Body of pancreas (tissue), 4 donors: Measurements from ENCODE around the gene FAM136A. TPM values are rescaled to one million over a fixed set of nuclear protein-coding genes. Genes with fewer than 3 reads are reported as not detected.
A peak's percentile ranks its signal among the peaks of the same experiment; 100 is the strongest.

Source experiments
- ATAC-seq: fragments of 150-250 bp; one replicate; pipeline ENCODE4 v1.9.1; 2016
- DNase-seq, 4 donors: peaks; one replicate each; pipeline ENCODE4 v3.0.0-alpha.2; 2019
- H3K27ac ChIP-seq, 4 donors: fragments of 200-600 bp; sonication (generic); 1 replicate in 3 of 4; 2 replicates in 1 of 4; pipeline versions ENCODE4 v1.5.1 to v1.6.1; 2016 to 2019; ENCODE audit warnings: mild to moderate bottlenecking in 1 of 4, mixed read lengths in 1 of 4, moderate library complexity in 1 of 4
- H3K27me3 ChIP-seq, 2 donors: fragments of 200-600 bp; sonication (generic); one replicate each; pipeline ENCODE4 v1.6.0; 2016; ENCODE audit warnings: mild to moderate bottlenecking in 1 of 2
- H3K36me3 ChIP-seq, 2 donors: fragments of 200-600 bp; sonication (generic); replicated peaks in 1 of 2; 2 replicates each; pipeline ENCODE4 v1.5.1; 2016; ENCODE audit warnings: low read depth in 2 of 2; ENCODE audit not compliant: insufficient read depth in 1 of 2
- H3K4me1 ChIP-seq: fragments of 200-600 bp; sonication (generic); one replicate; pipeline ENCODE4 v1.6.0; 2016
- H3K4me3 ChIP-seq, 2 donors: fragments of 200-600 bp; sonication (generic); 1 replicate in 1 of 2; 2 replicates in 1 of 2; pipeline ENCODE4 v1.5.1; 2016 to 2019
- H3K9me3 ChIP-seq, 3 donors: fragments of 200-600 bp; sonication (generic); 1 replicate in 2 of 3; 2 replicates in 1 of 3; pipeline ENCODE4 v1.5.1; 2016
- POLR2A ChIP-seq, 3 donors: fragments of 450-650 bp; IDR thresholded peaks; one replicate each; pipeline ENCODE4 v1.6.1; 2016; ENCODE audit warnings: antibody characterized with exemption in 3 of 3, mild to moderate bottlenecking in 2 of 3
- WGBS, 2 donors: methylation state at CpG; one replicate each; pipeline ENCODE4 v1.1.5; 2017; 5-methylcytosine and 5-hydroxymethylcytosine counted together
- intact Hi-C: fragments of 100-400 bp; cut with DNase I; formaldehyde crosslinking; loops from one replicate; pipeline ENCODE4 v1.15.1; 2023
- microRNA counts, 2 donors: library from miRNA; unstranded; fragments of <30 nt; microRNA quantifications; one replicate each; lab custom pipeline; 2017
- microRNA-seq, 2 donors: library from miRNA; unstranded; fragments of <30 nt; microRNA quantifications; one replicate each; pipeline ENCODE4, GENCODE V29; 2016; ENCODE audit warnings: borderline number of aligned reads in 2 of 2, borderline replicate concordance in 2 of 2
- small RNA-seq: library from RNA; depleted of rRNA; stranded (forward); fragments of <200 nt; gene quantifications from one replicate; pipeline ENCODE3, GENCODE V24; 2016
- total RNA-seq, 2 donors: library from RNA; depleted of rRNA; stranded (reverse); fragments of >200 nt; gene quantifications; one replicate each; pipeline ENCODE4 v1.1.0, GENCODE V29; 2016
- TF ChIP-seq, protein P1 (sequence below), 7 experiments: fragments of 450-650 bp in 4 of 7; fragments of 200-600 bp in 3 of 7; sonication (generic) in 3 of 7; IDR thresholded peaks; one replicate each; pipeline ENCODE4 v1.5.1; 2016 to 2019; ENCODE audit warnings: antibody characterized with exemption in 7 of 7

Gene FAM136A
- total RNA-seq, 2 donors from 2014 or later, result 44.5 to 47.5 TPM

DNA sequence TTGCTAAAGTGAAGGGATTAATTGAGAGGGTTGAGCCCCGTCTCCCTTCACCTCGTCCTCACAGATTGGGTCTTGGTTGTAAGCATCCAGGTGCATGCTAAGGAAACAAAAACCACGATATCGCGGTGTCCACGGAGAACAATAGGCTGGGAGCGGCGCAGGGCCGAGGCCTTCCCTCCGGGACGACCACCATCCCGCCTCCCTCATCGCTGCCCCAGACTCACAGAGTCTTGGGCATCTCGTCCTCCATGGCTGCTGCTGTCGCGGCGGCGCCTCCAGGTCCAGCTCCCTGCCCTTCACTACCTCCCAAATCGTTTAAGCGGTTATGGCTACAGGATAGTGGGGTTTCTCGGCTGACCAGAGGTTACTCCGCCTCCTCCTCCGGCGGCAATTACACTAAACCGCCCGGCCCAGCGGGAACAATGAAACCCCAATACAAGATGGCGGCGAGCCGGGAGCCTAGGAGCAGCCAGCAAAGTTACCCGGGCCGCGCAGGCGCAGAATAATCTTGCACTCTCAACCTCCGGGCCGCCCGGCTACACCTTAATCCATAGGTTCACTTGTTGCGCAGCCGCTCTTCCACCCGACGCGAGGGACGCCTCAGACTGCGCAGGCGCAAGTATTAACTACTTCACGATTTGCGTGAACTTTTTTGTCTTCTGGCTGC lies 53.6 kb downstream of the FAM136A start, which contains the start of gene TIA1:
TIA1 (minus strand) TSS at position 448 of the 667 bp plus-strand sequence; CDS start at position 250, 198 bp downstream.
- peak; percentile 79 to 93 (median 91) for TF ChIP-seq POLR2A (IDR thresholded peaks at IDR 0.05)
- TF ChIP-seq, protein P1, sequence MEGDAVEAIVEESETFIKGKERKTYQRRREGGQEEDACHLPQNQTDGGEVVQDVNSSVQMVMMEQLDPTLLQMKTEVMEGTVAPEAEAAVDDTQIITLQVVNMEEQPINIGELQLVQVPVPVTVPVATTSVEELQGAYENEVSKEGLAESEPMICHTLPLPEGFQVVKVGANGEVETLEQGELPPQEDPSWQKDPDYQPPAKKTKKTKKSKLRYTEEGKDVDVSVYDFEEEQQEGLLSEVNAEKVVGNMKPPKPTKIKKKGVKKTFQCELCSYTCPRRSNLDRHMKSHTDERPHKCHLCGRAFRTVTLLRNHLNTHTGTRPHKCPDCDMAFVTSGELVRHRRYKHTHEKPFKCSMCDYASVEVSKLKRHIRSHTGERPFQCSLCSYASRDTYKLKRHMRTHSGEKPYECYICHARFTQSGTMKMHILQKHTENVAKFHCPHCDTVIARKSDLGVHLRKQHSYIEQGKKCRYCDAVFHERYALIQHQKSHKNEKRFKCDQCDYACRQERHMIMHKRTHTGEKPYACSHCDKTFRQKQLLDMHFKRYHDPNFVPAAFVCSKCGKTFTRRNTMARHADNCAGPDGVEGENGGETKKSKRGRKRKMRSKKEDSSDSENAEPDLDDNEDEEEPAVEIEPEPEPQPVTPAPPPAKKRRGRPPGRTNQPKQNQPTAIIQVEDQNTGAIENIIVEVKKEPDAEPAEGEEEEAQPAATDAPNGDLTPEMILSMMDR (IDR thresholded peaks at IDR 0.05), result no peak
- ATAC-seq, result peak; percentile 98
- Histone ChIP-seq H3K9me3 (no peaks in the 10 kb centered on the region), H3K27me3 (no peaks in the 10 kb centered on the region), H3K4me3 (peak within 1 kb of the TSS; percentile 72 to 85), H3K36me3 (no peaks in the 10 kb centered on the region), H3K4me1 (peaks cover 31% of the 10 kb centered on the region), H3K27ac (peak within 1 kb of the TSS; percentile 91 to 99 (median 96))
- 0 to 1% methylated on average over 25 to 47 of the region's 47 CpGs for WGBS, 2 donors
- intact Hi-C loops, result no loop called here
- peak; percentile 99 to 100 (median 99) for DNase-seq

DNA sequence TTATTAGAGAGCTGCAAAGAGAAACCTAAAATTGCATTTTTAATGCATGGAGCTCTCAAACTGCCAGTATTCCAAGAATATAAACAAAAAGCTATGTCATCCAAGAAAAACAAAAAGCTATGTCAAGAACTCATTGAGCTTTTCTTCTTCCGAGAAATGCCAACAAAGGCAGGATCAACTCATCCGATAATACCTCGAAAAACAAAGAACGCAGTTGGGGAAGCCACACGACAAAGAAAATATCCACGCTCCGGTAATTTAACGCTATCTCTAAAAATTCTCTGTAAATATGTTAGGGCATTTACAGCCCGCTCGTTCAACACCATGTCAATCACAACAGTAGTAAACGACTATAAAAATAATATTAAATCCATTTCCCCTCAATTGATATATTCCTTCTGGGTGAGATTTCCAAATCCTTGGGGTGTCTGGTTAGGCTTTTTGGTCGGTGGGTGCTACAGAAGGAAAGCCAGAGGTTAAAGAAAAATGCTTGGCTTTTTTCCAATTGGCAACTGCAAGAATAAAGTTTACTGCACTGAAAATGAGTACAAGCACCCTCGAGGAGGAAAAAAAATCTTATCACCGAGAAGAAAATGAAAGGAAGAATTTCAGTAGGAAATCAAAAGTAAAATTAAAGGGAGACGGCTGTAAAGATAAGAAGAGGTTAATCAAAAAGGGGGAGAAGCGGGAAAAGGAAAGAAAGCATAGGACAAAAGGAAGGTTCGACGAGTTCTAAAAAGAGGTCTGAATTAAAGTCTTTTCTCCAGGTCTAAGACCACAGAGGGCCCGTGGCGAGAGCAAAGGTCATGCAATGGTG lies 54.3 kb downstream of the FAM136A start:
- Histone ChIP-seq H3K4me1 (peaks cover 37% of the 10 kb centered on the region), H3K36me3 (no peaks in the 10 kb centered on the region), H3K27me3 (no peaks in the 10 kb centered on the region), H3K9me3 (no peaks in the 10 kb centered on the region), H3K4me3 (peak overlapping the region; percentile 72 to 85), H3K27ac (peak overlapping the region; percentile 91 to 99 (median 96))
- 0 to 1% methylated on average over 20 of the region's 20 CpGs for WGBS, 2 donors
- DNase-seq (no peak), ATAC-seq (no peak)
- TF ChIP-seq, protein P1 (IDR thresholded peaks at IDR 0.05), result no peak
- TF ChIP-seq POLR2A (IDR thresholded peaks at IDR 0.05), result no peak
- intact Hi-C loops, result no loop called here

MicroRNAs encoded within 50 kb of the gene (microRNA counts, 767-probe panel; counts per million panel counts)
- 0 to 736 counts per million in 2 donors for microRNA hsa-miR-1285-3p (lab: Ali Mortazavi, UCI)

Small RNAs within 50 kb of the gene (microRNA-seq; reads per million reads assigned to microRNA genes)
- 0 reads per million in 2 donors for gene MIR1285-2

Small RNAs within 50 kb of the gene (small RNA-seq; reads per million reads assigned to genes)
- gene AC016700.2 (not detected), gene MIR1285-2 (not detected)

Other genes with a start within 250 kb of the FAM136A start
- gene PCBP1, start 214.6 kb downstream of the FAM136A start, total RNA-seq, result 100 to 1,000 TPM in 1 of 2 donors, 10 to 100 TPM in 1; 97.9 to 128 TPM
- 1 to 10 TPM; 6.3 to 7.0 TPM for gene C2orf42, start 111.0 kb downstream of the FAM136A start, total RNA-seq
- 100 to 1,000 TPM in 1 of 2 donors, 10 to 100 TPM in 1; 96.6 to 130 TPM for gene TIA1, start 53.4 kb downstream of the FAM136A start, total RNA-seq
- 10 to 100 TPM; 24.9 to 25.4 TPM for gene PCYOX1, start 43.9 kb downstream of the FAM136A start, total RNA-seq
- 10 to 100 TPM; 20.2 to 73.2 TPM for gene SNRPG, start 8.3 kb downstream of the FAM136A start, total RNA-seq